Activated CD8-positive, alpha-beta memory T cell treated with anti-CD3 and anti-CD28 coated beads, Interleukin-2, amount 50 U/mL, for 24 hours (primary cell): ENCODE results near the gene SLC25A45.
"Not testable (repeated sequence)": the region's sequence is repeated elsewhere in the genome, so short reads cannot be mapped to it uniquely, and the experiment has no call there.

Experiments used
- DNase-seq: peaks from one replicate; pipeline ENCODE4 v3.0.0-alpha.2; 2020; ENCODE audit errors: extremely low read depth

The SLC25A45 gene

GRCh38 chr11:65421794-65422632, 39.6 kb upstream of the SLC25A45 start:
- DNase-seq: peak; percentile 80

- DNase-seq: peak; percentile 88
Observed at GRCh38 chr11:65420979-65421793, 38.7 kb upstream of the SLC25A45 start.

GRCh38 chr11:65420506-65420905, 38.1 kb upstream of the SLC25A45 start:
- no peak for DNase-seq

GRCh38 chr11:65419772-65420481, 37.5 kb upstream of the SLC25A45 start:
- DNase-seq: no peak

GRCh38 chr11:65419460-65419771, 37.0 kb upstream of the SLC25A45 start:
- no peak for DNase-seq

- peak; percentile 88 for DNase-seq
Observed at GRCh38 chr11:65418681-65419459, 36.4 kb upstream of the SLC25A45 start.

GRCh38 chr11:65418431-65418680, 35.9 kb upstream of the SLC25A45 start:
- DNase-seq: no peak

- no peak for DNase-seq
Observed at GRCh38 chr11:65417702-65418430, 35.4 kb upstream of the SLC25A45 start.

- no peak for DNase-seq
Observed at GRCh38 chr11:65416841-65417701, 34.6 kb upstream of the SLC25A45 start.

- DNase-seq: peak; percentile 77
Observed at GRCh38 chr11:65416341-65416824, 33.9 kb upstream of the SLC25A45 start.

GRCh38 chr11:65415499-65416340, 33.3 kb upstream of the SLC25A45 start:
- DNase-seq: no peak

GRCh38 chr11:65414776-65415498, 32.5 kb upstream of the SLC25A45 start:
- DNase-seq: no peak

GRCh38 chr11:65413077-65413664, 30.7 kb upstream of the SLC25A45 start:
- not testable (repeated sequence) for DNase-seq

GRCh38 chr11:65412271-65413076, 30.0 kb upstream of the SLC25A45 start:
- DNase-seq: no peak

GRCh38 chr11:65411681-65412070, 29.2 kb upstream of the SLC25A45 start:
- DNase-seq: no peak

- no peak for DNase-seq
Observed at GRCh38 chr11:65410936-65411680, 28.7 kb upstream of the SLC25A45 start.
